ENCODE results near the gene C4BPA.

GRCh38 chr1:207101720-207102119 is 2.3 kb upstream of the C4BPA start:
- TF ChIP-seq CTCF (conservative IDR thresholded peaks at IDR 0.05; ENCODE audit: low read depth, low read length), result no peak
- TF ChIP-seq POLR2A (IDR thresholded peaks at IDR 0.05; ENCODE audit: low read depth, low read length), result no peak
- no peak for TF ChIP-seq CEBPB (IDR thresholded peaks at IDR 0.05; ENCODE audit: low read depth, low read length)
- TF ChIP-seq CHD1 (IDR thresholded peaks at IDR 0.05; ENCODE audit: low read depth, low read length), result no peak
- TF ChIP-seq RFX5 (IDR thresholded peaks at IDR 0.05; ENCODE audit: low read depth, low read length), result no peak
- no peak for TF ChIP-seq SMC3 (IDR thresholded peaks at IDR 0.05; ENCODE audit: low read depth, low read length)
- no peak for TF ChIP-seq MXI1 (IDR thresholded peaks at IDR 0.05; ENCODE audit: borderline replicate concordance, low read depth, low read length)
- no peak for TF ChIP-seq MAFK (IDR thresholded peaks at IDR 0.05; ENCODE audit: low read depth, low read length)
- no peak for TF ChIP-seq NFE2L2 (IDR thresholded peaks at IDR 0.05; ENCODE audit: low read depth, low read length)

Data from IMR-90 (cell line).